Endometrial microvascular endothelial cells (primary cell): Measurements from ENCODE around the gene CDKAL1. TPM values are rescaled to one million over a fixed set of nuclear protein-coding genes. Genes with fewer than 3 reads are reported as not detected.
"Not testable (repeated sequence)": the region's sequence is repeated elsewhere in the genome, so short reads cannot be mapped to it uniquely, and the experiment has no call there.

ENCODE experiments used
- in situ Hi-C: cut with HindIII; loops from 2 replicates; pipeline ENCODE4 v1.10.0; 2017; ENCODE audit warnings: low sequenced_read_pairs, low pct_unique_long_range_greater_than_20kb; ENCODE audit errors: inconsistent ontology term
- total RNA-seq: library from RNA; depleted of rRNA; stranded (reverse); fragments of >200 nt; gene quantifications from one replicate; pipeline ENCODE4 v1.2.3, GENCODE V29; 2015; ENCODE audit errors: inconsistent ontology term

The CDKAL1 gene
- total RNA-seq, 1 donor from 2014 or later, result 15.4 TPM

DNA sequence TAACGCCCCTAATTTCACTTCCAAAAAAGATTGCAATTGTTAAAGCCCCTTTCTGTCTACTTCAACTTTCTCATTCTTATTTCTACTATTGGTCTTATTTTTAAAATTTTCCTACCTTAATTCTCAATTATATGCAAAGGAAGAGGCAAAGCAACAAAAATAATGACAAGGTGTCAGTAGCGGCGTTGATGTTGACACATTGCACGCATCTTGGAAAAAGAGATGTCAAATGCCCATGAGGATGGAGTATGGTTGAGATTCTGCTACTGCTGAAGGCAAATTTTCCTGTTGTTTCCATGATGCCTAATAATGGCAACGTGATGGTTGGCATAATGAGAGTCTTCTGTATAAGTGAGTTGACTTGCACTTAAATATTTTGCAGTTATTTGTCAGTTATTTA is 258.9 kb downstream of the CDKAL1 start:
- in situ Hi-C loops, result no loop called here

DNA sequence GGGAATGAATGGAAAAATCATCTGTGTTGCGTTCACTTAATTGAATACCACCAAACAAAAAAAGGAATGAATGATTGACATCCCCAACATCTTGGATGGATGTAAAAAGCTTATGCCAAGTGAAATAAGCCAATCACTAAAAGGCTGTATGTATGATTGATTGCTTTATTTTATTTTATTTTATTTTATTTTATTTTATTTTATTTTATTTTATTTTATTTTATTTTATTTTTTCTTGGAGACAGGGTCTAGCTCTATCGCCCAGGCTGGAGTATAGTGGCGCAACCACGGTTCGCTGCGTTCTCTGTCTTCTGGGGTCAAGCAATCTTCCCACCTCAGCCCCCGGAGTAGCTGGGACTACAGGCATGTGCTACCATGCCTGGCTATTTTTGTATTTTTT is 263.3 kb downstream of the CDKAL1 start:
- in situ Hi-C loops, result no loop called here

DNA sequence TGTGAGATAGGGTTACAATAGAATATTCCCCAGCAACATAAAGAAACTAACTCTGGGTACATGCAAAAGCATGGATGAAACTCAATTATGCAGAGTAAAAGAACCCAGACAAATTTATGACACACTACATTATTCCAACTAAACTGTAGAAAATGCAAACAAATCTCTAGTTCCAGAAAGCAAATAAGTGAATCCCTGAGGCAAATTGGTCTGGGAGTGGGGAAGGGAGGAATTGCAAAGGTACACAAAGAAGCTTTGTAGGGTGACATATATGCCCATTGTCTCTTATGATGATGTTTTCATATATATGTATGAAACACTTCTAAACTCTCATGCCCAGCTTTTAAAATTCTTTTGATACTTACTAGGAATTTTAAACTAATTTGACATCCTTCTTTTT is 266.0 kb downstream of the CDKAL1 start:
- in situ Hi-C loops, result no loop called here

GRCh38 chr6:20800653-20801052 is 266.4 kb downstream of the CDKAL1 start:
- in situ Hi-C loops, result no loop called here

DNA sequence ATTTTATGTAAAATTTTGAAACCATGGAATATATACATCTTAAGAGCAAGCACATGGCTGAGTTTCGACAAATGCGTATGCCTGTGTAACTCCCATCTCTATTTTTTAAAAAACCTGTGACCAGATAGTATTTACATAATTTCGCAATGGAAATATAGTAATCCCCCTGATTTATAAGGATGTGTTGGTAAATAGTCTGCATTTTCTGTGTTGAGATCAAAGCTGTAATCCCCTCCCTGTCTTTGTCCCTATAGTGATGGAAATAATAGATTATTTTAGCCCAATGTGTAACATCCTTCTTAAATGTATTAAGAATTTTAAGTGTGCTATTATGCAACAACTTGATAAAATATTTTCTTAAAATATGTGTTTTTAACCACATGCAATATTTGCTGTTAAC is 267.3 kb downstream of the CDKAL1 start:
- in situ Hi-C loops, result no loop called here

DNA sequence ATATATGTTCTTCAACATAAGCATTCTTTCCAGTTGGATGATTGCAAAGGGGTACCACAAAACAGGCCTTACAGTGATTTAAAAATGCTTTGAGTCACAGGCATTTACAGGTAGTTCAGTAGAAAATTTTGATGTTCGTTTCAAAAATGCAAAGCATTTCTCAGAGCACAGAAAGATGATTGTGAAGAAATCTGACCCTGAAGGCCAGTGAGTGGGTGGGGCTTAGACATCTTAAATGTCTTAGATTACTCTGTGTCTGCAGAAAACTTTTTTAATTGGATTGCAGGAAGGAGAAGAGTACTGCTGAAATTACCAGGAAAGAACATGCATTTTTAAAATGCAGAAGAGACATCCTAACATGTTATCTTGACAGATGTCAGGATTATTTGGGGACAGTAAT is 268.3 kb downstream of the CDKAL1 start:
- in situ Hi-C loops, result no loop called here

DNA sequence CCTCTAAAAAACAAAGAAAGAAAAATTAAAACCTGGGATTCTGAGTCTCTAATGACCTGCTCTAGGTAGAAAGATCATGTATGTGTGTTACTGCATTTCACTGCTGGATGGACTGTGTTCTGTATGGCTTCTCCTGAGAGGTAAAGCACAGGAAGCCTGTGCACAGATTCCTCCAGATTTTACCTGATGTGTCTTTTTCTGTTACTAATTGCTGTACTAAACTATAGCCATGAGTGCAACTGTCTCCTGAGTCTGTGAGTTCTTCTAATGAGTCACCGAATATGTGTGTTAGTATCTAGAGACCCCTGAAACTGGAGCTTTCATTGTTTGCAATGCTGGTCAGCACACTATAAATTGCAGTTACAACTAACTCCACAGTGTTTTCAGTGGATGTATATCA is 270.8 kb downstream of the CDKAL1 start:
- in situ Hi-C loops, result no loop called here

DNA sequence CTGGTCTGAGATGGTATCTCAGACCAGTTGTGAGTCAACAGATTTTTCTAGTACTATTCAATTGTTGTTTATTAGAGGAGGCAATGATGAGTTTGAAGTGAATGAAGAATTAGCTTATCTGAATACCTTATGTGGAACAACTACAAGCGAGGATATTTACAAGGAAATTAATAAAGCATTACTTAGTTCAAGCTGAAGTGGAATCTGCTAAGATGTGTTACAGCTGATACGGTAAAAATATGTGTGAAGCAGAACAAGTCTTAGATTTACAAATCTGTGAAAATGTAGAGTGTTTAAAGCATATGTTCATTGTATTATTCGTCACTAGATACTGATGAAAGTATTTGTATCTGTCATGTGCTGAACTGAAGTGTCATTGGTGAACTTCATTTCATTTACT is 272.4 kb downstream of the CDKAL1 start:
- in situ Hi-C loops, result no loop called here

GRCh38 chr6:20808439-20808838 is 274.2 kb downstream of the CDKAL1 start:
- in situ Hi-C loops, result no loop called here

- in situ Hi-C loops, result no loop called here
Measured at GRCh38 chr6:20808924-20809323, 274.7 kb downstream of the CDKAL1 start.

- in situ Hi-C loops, result no loop called here
Measured at GRCh38 chr6:20810727-20811108, 276.5 kb downstream of the CDKAL1 start.

DNA sequence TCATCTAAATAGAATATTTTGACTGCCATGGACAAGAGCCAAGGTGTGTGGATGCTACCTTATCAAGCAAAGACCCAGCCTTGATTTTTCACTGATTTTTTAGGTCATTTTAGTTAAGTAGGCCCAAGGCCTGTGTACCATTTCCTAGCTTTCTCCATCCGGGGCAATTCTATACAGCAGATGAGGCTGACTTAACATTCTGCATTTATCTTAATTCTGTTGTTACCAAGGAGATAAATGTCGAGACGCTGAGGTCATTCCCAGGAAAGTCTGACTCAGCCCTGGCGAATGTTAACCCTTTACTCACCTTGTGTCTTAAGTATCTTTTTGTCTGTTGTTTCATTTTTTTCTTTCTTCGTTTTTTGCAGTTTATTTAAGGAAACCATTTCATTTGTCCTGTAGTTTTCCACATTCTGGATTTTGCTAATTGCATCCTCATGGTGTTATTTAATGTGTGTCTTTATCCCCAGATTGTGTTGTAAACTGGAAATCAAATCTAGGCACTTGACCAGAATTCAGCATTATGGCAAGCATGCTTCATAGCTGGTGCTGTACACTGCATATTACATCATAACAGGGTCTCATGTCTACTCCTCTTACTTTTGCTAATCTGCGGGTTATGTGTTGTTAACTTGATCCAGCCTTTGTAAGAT is 277.0 kb downstream of the CDKAL1 start:
- in situ Hi-C loops, result no loop called here

- in situ Hi-C loops, result no loop called here
Measured at GRCh38 chr6:20812776-20813175, 278.5 kb downstream of the CDKAL1 start.

GRCh38 chr6:20814494-20814893 is 280.2 kb downstream of the CDKAL1 start:
- in situ Hi-C loops, result no loop called here

- in situ Hi-C loops, result no loop called here
Measured at GRCh38 chr6:20816126-20816525, 281.9 kb downstream of the CDKAL1 start.

GRCh38 chr6:20817806-20818320 is 283.6 kb downstream of the CDKAL1 start:
- in situ Hi-C loops, result no loop called here

GRCh38 chr6:20819774-20820400 is 285.6 kb downstream of the CDKAL1 start:
- in situ Hi-C loops, result no loop called here

GRCh38 chr6:20826378-20826777 is 292.1 kb downstream of the CDKAL1 start:
- in situ Hi-C loops, result no loop called here

GRCh38 chr6:20827798-20828197 is 293.5 kb downstream of the CDKAL1 start:
- in situ Hi-C loops, result no loop called here

GRCh38 chr6:20830576-20830975 is 296.3 kb downstream of the CDKAL1 start:
- in situ Hi-C loops, result no loop called here

DNA sequence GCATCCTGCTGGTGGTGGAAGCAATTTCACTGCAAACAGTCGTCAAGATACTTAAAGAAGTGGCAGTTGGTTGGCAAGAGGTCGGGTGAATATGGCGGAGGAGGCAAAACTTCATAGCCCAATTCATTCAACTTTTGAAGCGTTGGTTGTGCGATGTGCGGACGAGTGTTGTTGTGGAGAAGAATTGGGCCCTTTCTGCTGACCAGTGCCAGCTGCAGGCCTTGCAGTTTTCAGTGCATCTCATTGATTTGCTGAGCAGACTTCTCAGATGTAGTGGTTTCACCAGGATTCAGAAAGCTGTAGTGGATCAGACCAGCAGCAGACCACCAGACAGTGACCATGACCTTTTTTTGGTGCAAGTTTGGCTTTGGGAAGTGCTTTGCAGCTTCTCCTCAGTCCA is 297.0 kb downstream of the CDKAL1 start:
- in situ Hi-C loops, result not testable (repeated sequence)
